Esophagus muscularis mucosa (tissue), 4 donors: ENCODE data around the gene FN1. TPM values are rescaled to one million over a fixed set of nuclear protein-coding genes. Genes with fewer than 3 reads are reported as not detected.
A peak's percentile ranks its signal among the peaks of the same experiment; 100 is the strongest.

Source experiments
- DNase-seq: peaks from one replicate; pipeline ENCODE4 v3.0.0-alpha.2; 2017; ENCODE audit errors: extremely low spot score
- H3K27ac ChIP-seq, 4 donors: fragments of 200-600 bp; sonication (generic); replicated peaks in 1 of 4; 1 replicate in 3 of 4; 2 replicates in 1 of 4; pipeline ENCODE4 v1.5.1; 2016 to 2019; ENCODE audit warnings: mild to moderate bottlenecking in 1 of 4
- H3K27me3 ChIP-seq, 4 donors: fragments of 200-600 bp; sonication (generic); one replicate each; pipeline versions ENCODE4 v1.5.1 to v1.6.0; 2016 to 2019
- H3K36me3 ChIP-seq, 4 donors: fragments of 200-600 bp; sonication (generic); one replicate each; pipeline ENCODE4 v1.5.1; 2016 to 2019
- H3K4me1 ChIP-seq, 4 donors: fragments of 200-600 bp; sonication (generic); one replicate each; pipeline ENCODE4 v1.5.1; 2016 to 2019
- H3K4me3 ChIP-seq, 4 donors: fragments of 200-600 bp; sonication (generic); 1 replicate in 2 of 4; 2 replicates in 2 of 4; pipeline ENCODE4 v1.5.1; 2016 to 2019; ENCODE audit warnings: mild to moderate bottlenecking in 4 of 4, moderate library complexity in 1 of 4
- H3K9me3 ChIP-seq, 4 donors: fragments of 200-600 bp; sonication (generic); 1 replicate in 3 of 4; 2 replicates in 1 of 4; pipeline ENCODE4 v1.5.1; 2016 to 2019
- EP300 ChIP-seq: sonication (generic); formaldehyde crosslinking; IDR thresholded peaks from one replicate; pipeline ENCODE4 v1.6.1; 2017; ENCODE audit warnings: antibody characterized with exemption
- POLR2A ChIP-seq: fragments of 450-650 bp; IDR thresholded peaks from one replicate; pipeline ENCODE4 v1.6.1; 2017; ENCODE audit warnings: antibody characterized with exemption, moderate library complexity, mild to moderate bottlenecking, low read depth
- POLR2AphosphoS5 ChIP-seq, 2 donors: sonication (generic); formaldehyde crosslinking; IDR thresholded peaks; one replicate each; pipeline ENCODE4 v1.6.1; 2017; ENCODE audit warnings: antibody characterized with exemption in 2 of 2
- WGBS: methylation state at CpG from one replicate; pipeline ENCODE4 v1.1.5; 2018; 5-methylcytosine and 5-hydroxymethylcytosine counted together
- intact Hi-C: fragments of 100-400 bp; cut with DNase I; formaldehyde crosslinking; loops from one replicate; pipeline ENCODE4 v1.15.1; 2023
- total RNA-seq, 4 donors: library from RNA; depleted of rRNA; stranded (reverse); fragments of >200 nt; gene quantifications; one replicate each; pipeline versions ENCODE4 v1.1.0 to v1.2.1, GENCODE V29; 2016
- TF ChIP-seq, protein P1 (sequence below), 3 experiments: fragments of 200-600 bp in 2 of 3; fragments of 450-650 bp in 1 of 3; sonication (generic) in 2 of 3; IDR thresholded peaks; one replicate each; pipeline ENCODE4 v1.5.1; 2017 to 2019; ENCODE audit warnings: antibody characterized with exemption in 3 of 3, mild to moderate bottlenecking in 2 of 3, moderate library complexity in 1 of 3

Gene FN1
- total RNA-seq, 4 donors from 2014 or later: 2,256 to 4,873 (median 2,950) TPM

DNA sequence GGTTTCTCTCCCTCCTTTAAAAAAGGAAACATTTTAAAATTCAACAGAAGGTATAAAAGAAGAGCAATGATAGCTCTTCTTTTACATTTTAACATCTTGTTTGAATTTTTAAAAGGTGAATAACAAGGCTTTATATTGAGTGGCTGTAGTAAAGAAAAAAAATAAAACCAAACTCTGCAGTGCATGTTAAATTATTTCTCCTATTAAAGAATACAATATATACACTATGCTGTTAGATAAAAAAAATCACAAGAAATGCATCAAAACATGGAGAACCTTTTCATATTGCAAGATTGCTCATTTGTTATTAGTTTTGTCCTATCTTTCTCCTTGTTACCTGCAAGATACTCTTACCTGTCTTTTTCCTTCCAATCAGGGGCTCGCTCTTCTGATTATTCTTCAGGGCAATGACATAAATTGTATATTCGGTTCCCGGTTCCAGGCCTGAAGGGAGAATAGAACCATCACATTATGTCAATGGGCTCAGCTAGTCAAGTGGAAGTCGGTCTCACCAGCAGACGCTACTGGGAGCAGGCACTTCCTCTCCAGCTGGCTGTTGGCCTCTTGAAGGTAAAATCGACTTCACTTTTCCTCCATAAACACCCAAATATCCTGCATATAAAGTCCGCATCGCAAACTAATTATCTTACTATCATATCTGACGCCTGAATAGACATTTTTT, 62.8 kb downstream of the FN1 start:
- Histone ChIP-seq H3K9me3 (no peaks in the 10 kb centered on the region), H3K4me3 (no peak overlapping the region), H3K4me1 (peaks cover 0 to 19% (median 10%) of the 10 kb centered on the region in 4 donors), H3K36me3 (peaks cover 83 to 100% (median 86%) of the 10 kb centered on the region in 4 donors), H3K27me3 (no peaks in the 10 kb centered on the region), H3K27ac (peak overlapping the region in 2 of 4 donors; percentile 3 to 5)
- intact Hi-C loops: no loop called here
- DNase-seq: peak; percentile 55
- TF ChIP-seq POLR2A (no peak), POLR2AphosphoS5 (IDR thresholded peaks at IDR 0.05) (no peak), EP300 (no peak)
- TF ChIP-seq, protein P1, sequence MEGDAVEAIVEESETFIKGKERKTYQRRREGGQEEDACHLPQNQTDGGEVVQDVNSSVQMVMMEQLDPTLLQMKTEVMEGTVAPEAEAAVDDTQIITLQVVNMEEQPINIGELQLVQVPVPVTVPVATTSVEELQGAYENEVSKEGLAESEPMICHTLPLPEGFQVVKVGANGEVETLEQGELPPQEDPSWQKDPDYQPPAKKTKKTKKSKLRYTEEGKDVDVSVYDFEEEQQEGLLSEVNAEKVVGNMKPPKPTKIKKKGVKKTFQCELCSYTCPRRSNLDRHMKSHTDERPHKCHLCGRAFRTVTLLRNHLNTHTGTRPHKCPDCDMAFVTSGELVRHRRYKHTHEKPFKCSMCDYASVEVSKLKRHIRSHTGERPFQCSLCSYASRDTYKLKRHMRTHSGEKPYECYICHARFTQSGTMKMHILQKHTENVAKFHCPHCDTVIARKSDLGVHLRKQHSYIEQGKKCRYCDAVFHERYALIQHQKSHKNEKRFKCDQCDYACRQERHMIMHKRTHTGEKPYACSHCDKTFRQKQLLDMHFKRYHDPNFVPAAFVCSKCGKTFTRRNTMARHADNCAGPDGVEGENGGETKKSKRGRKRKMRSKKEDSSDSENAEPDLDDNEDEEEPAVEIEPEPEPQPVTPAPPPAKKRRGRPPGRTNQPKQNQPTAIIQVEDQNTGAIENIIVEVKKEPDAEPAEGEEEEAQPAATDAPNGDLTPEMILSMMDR (IDR thresholded peaks at IDR 0.05): no peak
- WGBS: 80% methylated on average over 9 of the region's 9 CpGs

DNA sequence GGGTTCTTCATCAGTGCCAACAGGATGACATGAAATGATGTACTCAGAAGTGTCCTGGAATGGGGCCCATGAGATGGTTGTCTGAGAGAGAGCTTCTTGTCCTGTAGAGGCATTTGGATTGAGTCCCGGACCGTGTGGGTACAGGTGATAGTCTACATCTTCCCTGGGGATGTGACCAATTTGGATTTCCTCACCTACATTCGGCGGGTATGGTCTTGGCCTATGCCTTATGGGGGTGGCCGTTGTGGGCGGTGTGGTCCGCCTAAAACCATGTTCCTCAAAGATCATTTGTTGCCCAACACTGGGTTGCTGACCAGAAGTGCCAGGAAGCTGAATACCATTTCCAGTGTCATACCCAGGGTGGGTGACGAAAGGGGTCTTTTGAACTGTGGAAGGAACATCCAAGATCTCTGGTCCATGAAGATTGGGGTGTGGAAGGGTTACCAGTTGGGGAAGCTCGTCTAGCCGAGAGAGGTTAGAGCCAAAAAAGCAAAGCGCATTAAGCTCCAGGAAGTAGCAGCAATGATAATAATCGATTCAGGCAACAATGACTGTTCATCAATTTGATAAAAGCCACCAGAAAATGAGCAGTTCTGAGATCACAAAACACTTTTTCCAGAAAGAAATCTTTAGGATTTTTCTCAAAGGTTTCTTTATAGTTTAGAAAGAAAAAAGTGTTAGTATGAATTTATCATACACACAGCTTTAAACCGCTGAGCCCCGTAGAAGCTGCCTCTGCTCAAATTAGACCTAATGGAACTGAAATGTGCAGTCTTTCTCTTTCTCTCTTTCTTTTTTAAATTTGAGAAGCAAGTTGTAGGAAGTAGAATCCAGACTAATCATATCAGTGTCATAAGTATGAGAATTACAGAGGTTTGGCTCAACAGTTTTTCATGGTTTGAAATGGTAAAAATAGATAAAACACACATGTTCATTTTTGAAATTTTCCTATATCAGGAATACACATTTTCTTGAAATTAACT, 63.7 kb downstream of the FN1 start:
- DNase-seq: peak; percentile 74
- WGBS: 82% methylated on average over 14 of the region's 14 CpGs
- intact Hi-C loops: no loop called here
- peak overlapping the region; percentile 36 to 58 (median 52) for H3K27ac ChIP-seq
- peak; percentile 7 to 28 for TF ChIP-seq POLR2AphosphoS5 (IDR thresholded peaks at IDR 0.05)
- no peak for TF ChIP-seq EP300
- H3K4me1 ChIP-seq: peaks cover 0 to 19% (median 10%) of the 10 kb centered on the region in 4 donors
- H3K9me3 ChIP-seq: no peaks in the 10 kb centered on the region
- H3K36me3 ChIP-seq: peaks cover 80 to 100% (median 86%) of the 10 kb centered on the region in 4 donors
- no peaks in the 10 kb centered on the region for H3K27me3 ChIP-seq
- H3K4me3 ChIP-seq: no peak overlapping the region

DNA sequence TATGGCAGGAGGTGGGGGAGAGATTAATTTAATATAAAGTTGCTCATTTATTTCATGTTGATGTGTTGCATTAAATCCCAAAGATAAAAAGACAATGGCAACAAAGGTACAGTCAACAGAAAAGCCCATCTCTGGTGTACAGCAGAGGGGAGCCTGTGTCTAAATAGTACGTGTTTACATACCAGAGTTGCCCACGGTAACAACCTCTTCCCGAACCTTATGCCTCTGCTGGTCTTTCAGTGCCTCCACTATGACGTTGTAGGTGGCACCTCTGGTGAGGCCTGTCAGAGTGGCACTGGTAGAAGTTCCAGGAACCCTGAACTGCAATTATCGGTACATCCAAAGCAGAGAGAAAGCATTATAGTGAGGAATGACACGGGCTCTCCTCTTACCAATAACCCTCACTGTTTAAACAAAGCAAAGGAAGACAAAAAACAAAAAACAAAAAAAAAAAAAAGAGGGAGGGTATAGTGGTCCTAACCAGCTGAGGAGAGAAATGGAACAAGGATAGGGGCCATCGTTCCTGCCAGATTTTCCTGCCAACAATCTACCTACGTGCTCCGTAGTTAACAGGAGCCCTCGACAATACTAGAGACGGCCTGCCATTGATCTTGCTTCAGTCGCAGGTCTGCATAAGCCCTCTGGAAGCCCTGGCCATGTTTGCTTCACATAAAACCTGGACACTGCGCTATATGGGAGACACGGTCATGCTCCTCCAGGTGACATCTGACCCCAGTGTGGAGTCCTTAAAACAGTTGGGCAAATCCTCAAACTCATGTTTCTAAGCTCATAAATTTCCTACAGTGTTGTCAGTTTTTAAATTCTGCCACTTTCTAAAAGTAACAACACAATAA, 65.5 kb downstream of the FN1 start:
- H3K4me1 ChIP-seq: peaks cover 0 to 19% (median 10%) of the 10 kb centered on the region in 4 donors
- intact Hi-C loops: no loop called here
- no peaks in the 10 kb centered on the region for H3K9me3 ChIP-seq
- peaks cover 64 to 100% (median 81%) of the 10 kb centered on the region in 4 donors for H3K36me3 ChIP-seq
- 72% methylated on average over 14 of the region's 14 CpGs for WGBS
- peak overlapping the region; percentile 29 to 58 (median 52) for H3K27ac ChIP-seq
- DNase-seq: peak; percentile 39
- TF ChIP-seq, protein P1 (IDR thresholded peaks at IDR 0.05): no peak
- no peak for TF ChIP-seq EP300
- TF ChIP-seq POLR2A: no peak
- TF ChIP-seq POLR2AphosphoS5 (IDR thresholded peaks at IDR 0.05): no peak
- H3K27me3 ChIP-seq: no peaks in the 10 kb centered on the region
- no peak overlapping the region for H3K4me3 ChIP-seq

DNA sequence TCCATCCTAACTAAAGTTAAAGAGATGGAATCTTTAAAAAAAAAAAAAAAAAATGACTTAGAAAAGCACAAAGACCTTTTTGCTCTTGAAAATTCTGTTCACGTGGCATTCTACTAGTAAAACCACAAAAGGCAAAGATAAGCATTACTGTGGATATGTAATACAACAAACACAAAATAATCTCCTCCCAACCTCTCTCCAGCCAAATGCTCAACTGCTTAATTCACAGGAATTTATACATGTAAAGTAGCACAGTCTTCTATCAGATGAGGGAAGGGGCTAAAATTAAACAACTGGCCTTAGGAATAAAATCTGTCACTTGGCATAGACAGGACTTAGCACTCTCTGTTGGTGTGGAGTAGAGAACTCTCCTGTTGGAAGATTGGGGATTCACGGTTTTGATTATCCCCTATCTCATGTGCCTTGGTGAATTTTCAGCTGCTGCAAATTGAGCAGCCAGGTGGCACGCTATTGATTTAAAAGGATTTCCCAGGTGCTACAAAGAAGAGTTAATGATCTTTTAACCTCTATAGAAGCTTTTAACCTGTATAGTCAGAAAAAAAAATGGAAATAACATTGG, 66.6 kb downstream of the FN1 start:
- WGBS: 78% methylated on average over 3 of the region's 3 CpGs
- DNase-seq: no peak

More for the DNA sequence above, 66.6 kb downstream of the FN1 start:
- TF ChIP-seq EP300 (no peak), POLR2A (no peak), POLR2AphosphoS5 (IDR thresholded peaks at IDR 0.05) (no peak)
- TF ChIP-seq, protein P1 (IDR thresholded peaks at IDR 0.05): no peak
- intact Hi-C loops: no loop called here
- H3K27me3 ChIP-seq: no peaks in the 10 kb centered on the region
- peaks cover 64 to 100% (median 81%) of the 10 kb centered on the region in 4 donors for H3K36me3 ChIP-seq
- peak overlapping the region in 2 of 4 donors; percentile 30 to 55 for H3K27ac ChIP-seq
- H3K4me1 ChIP-seq: peaks cover 0 to 25% (median 13%) of the 10 kb centered on the region in 4 donors
- no peak overlapping the region for H3K4me3 ChIP-seq
- no peaks in the 10 kb centered on the region for H3K9me3 ChIP-seq
